Renal cortex interstitium (tissue), 11 donors: Measurements from ENCODE around the gene MCTP1. TPM values are rescaled to one million over a fixed set of nuclear protein-coding genes. Genes with fewer than 3 reads are reported as not detected.
A peak's percentile ranks its signal among the peaks of the same experiment; 100 is the strongest.
"Not testable (repeated sequence)": the region's sequence is repeated elsewhere in the genome, so short reads cannot be mapped to it uniquely, and the experiment has no call there.

ENCODE experiments used
- DNase-seq, 11 donors: peaks; one replicate each; pipeline ENCODE4 v3.0.0-alpha.2; 2013; ENCODE audit warnings: low read depth in 9 of 11, low spot score in 4 of 11; ENCODE audit errors: extremely low read depth in 1 of 11
- polyA plus RNA-seq, 3 donors: library from polyadenylated mRNA; unstranded; fragments of 120-200 nt; gene quantifications; one replicate each; pipeline ENCODE4 v1.2.1, GENCODE V29; 2013; ENCODE audit not compliant: insufficient read length in 3 of 3

MCTP1 gene
- polyA plus RNA-seq, 3 donors, result 4.3 to 7.1 (median 6.2) TPM

- no peak for DNase-seq
Observed at GRCh38 chr5:94870511-94871183, 414.2 kb downstream of the MCTP1 start.

GRCh38 chr5:94869921-94870320 is 415.0 kb downstream of the MCTP1 start:
- DNase-seq, result no peak

GRCh38 chr5:94863951-94864350 is 420.9 kb downstream of the MCTP1 start:
- no peak for DNase-seq

- no peak for DNase-seq
Observed at GRCh38 chr5:94857111-94857510, 427.8 kb downstream of the MCTP1 start.

GRCh38 chr5:94856257-94856800 is 428.6 kb downstream of the MCTP1 start:
- no peak for DNase-seq

DNA sequence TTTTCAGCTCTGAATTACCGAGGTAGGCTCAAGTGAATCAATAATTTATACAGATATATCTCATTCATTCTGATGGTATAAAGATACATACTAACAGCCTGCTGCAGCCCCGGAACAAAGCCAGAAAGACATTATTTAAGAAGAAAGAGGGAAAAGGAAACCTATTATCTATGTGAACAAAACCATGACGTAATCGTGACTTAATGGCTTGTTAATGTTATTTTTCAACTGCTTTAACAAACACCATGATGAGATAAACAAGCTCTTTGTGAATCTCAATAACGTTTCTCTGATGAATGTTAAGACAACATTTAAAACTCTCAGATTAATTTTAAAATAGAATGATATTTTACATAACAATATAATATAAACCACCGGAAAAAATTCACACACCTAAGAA is 429.4 kb downstream of the MCTP1 start:
- no peak for DNase-seq

DNA sequence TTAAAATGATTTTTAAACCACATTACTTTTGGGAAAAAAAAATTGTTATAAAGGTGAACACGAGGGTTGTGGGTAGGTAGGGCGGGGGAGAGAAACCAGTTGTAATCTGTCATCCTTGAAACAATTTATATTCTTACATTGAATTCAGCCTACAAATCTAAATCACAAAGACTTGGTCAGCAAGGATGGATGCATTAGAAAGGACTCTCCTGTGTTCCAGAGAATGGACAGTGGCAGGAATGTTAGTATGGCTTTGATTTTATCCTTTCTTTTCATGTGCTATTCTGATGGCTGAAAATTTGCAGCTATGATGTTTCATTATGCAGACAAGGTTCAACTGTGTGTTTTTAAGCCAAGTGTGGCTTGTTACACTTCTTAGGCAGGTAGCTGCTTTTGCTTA is 431.8 kb downstream of the MCTP1 start:
- no peak for DNase-seq

DNA sequence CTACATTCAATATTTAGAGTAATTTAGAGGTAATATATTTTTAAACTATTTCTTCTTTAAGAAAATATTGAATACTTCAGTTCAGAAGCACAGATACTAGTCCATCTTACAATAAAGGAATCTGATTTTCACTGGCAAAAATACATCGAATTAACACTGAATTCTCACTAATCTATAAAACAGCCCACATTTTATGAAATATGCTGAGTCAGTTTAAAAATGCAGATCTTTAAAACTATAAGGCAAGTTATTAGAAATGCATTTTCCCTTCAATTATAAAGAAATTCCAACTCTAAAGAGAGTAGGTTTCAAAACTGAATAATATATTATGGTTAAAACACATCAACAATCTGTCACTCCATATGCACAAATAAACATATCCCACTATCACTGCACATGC is 433.9 kb downstream of the MCTP1 start:
- no peak for DNase-seq

DNA sequence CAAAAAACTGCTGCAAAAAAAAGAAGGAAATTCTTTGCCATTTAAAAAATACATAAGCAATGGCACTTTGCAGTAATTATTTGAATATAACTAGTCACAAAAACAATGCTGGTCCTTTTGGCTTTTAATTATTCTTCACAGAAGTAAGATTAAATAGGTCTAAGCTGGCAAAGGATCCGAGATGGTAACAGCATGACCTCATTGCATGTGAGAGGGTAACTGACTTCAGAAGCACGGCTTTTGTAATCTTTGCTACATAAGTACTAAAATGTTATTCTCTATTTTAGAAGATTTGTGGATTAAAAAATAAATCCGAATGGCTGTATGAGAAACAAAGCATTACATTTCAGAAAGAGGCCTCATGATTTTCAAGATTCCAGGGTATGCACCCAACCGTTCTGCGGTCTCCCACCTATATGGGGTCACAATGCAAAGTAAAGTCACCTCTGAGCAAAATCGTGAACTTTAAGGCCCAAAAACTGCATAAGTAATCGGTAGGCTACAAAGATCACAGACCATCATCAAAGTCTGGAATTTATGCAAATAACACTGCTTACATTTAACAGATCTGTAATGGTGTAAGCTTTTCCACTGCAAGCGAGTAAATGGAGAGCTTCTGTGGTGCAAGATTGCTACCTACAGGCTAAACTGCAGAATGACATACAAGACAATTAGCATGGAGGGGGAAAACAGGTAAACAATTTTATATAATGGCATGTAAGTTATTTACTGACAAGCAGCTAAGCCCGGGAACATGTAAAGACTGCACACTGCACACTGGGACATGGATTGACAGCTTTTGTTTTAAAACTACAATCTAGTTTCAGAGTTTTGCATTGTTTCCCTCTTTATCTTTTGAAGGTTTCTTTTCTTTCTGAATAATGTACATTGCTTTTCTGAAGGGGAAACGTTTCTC is 434.8 kb downstream of the MCTP1 start:
- peak; percentile 38 to 71 (median 49) for DNase-seq

- no peak for DNase-seq
Observed at GRCh38 chr5:94849324-94849723, 435.6 kb downstream of the MCTP1 start.

DNA sequence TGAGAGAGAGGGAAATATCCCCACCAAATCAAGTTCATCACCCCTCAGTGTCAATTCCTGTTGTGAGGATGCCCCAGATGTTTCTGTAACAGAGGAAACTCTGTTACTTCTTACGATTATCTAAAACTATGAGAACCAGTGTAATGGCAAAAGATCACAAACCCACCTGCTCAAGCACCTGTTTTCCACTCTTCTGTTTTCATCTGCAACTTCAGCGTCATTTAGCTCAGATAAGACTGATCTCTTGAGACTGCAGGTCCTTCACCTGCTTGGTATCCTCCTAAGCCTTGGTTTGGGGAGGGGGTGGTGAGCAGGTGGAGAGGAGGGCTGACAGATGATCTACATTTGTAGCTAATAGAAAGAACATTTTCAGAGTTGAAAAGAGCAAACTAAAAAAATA is 437.2 kb downstream of the MCTP1 start:
- DNase-seq, result no peak

DNA sequence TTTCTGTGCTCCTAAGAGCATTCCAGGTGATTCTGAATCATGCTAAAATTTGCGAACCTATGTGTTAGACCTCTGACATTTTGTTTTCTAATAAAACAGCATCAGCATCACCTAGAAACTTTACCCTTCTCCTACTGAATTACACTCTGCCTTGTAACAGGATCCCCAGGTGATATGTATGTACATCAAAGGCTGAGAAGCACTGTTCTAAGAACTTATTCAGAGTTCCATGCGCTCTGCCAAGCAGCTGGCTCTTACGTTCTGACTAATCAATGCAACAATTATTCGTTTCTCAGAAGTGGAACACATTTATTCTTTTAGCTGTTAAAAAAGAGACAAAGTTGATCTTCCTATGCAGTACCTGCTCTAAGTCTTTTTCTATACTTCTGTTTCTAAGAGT is 437.9 kb downstream of the MCTP1 start:
- DNase-seq, result no peak

DNA sequence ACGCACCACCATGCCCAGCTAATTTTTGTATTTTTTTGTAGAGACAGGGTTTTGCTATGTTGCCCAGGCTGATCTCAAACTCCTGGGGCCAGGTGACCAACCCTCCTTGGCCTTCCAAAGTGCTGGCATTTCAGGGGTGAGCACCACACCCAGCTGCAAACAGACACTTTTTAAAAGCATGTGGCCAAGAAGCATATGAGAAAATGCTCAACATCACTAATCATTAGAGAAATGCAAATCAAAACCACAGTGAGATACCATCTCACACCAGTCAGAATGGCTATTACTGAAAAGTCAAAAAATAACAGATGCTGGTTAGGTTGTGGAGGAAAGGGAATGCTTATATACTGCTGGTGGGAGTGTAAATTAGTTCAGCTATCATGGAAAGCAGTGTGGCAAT is 439.2 kb downstream of the MCTP1 start:
- DNase-seq, result not testable (repeated sequence)

DNA sequence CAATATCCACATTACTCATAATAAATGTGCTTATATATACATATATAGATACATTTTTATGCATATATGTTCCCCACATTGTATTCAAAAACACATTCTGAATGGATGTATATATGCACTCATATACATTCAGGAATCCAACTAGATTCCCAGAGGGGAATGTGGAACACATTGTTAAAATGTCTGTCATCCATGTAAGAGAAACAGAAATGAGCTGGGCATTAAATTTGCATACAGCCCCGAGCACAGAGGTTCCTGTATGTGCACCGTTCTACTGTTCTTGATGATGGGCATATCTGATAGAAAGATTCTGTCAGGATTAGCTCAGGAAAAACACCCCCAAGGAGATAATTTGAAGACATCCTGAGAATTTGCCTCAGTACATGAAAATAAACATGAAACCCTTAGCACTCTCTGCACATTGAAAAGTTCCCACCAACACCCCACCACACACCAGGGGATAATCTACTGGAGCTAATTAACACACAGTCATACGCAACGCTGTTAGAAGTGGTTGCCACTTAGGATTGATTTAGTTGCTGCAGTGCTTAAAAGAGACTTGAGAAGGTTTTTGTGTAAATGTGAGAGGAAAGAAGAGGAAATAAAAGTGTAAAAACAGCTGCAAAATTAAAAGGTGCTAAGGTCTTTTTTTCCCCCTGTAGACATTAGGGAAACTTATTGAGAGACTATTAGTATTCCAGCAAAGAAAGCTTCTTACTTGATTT is 443.1 kb downstream of the MCTP1 start:
- no peak for DNase-seq

- DNase-seq, result no peak
Observed at GRCh38 chr5:94833851-94834250, 451.0 kb downstream of the MCTP1 start.

- no peak for DNase-seq
Observed at GRCh38 chr5:94832685-94833084, 452.2 kb downstream of the MCTP1 start.

DNA sequence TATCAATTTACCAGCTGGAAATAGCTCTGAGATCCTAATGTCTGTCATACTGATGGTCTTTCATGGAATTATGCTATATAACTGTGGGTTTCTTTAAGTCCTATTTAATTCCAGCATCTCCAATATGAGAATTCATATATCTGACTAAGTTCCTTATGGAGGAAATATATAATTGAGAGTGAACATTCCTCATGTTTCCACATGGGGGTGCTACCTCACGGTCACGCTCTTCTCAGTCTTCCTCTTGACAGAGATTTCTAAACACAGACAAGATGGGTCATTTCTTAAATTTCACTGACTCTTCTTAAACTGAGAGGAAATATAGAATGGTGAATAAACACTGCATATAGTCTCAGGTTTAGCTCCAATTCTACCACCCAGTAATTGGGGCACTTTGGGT is 454.4 kb downstream of the MCTP1 start:
- no peak for DNase-seq

- not testable (repeated sequence) for DNase-seq
Observed at GRCh38 chr5:94828222-94828621, 456.7 kb downstream of the MCTP1 start.

DNA sequence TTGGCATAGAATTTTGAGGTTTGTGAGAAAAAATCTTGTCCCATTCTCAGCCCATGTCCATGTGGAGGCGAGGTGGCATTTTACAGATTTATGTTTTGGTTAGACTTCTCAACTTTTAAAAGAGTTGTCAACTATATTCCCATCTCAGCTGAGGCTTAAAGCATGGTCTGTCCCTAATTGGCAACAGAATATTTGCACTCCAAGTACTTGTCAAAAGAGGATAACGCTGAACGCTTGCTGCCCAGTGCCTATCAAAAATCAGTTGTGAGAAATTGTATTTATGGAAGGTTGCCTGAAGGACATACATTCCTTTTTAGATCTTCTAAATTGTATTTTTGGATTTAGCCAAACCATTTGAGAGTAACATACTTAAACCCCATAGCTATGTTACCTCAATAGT is 464.4 kb downstream of the MCTP1 start:
- no peak for DNase-seq

- no peak for DNase-seq
Observed at GRCh38 chr5:94818904-94819303, 466.0 kb downstream of the MCTP1 start.
